Measurements from ENCODE around the gene ACOT8. TPM values are rescaled to one million over a fixed set of nuclear protein-coding genes. Genes with fewer than 3 reads are reported as not detected.

The ACOT8 gene
- total and polyA plus RNA-seq, 12 donors, result 33.7 to 134 (median 62.5) TPM

GRCh38 chr20:45814314-45814713 lies 42.9 kb downstream of the ACOT8 start:
- TF ChIP-seq, protein P1, sequence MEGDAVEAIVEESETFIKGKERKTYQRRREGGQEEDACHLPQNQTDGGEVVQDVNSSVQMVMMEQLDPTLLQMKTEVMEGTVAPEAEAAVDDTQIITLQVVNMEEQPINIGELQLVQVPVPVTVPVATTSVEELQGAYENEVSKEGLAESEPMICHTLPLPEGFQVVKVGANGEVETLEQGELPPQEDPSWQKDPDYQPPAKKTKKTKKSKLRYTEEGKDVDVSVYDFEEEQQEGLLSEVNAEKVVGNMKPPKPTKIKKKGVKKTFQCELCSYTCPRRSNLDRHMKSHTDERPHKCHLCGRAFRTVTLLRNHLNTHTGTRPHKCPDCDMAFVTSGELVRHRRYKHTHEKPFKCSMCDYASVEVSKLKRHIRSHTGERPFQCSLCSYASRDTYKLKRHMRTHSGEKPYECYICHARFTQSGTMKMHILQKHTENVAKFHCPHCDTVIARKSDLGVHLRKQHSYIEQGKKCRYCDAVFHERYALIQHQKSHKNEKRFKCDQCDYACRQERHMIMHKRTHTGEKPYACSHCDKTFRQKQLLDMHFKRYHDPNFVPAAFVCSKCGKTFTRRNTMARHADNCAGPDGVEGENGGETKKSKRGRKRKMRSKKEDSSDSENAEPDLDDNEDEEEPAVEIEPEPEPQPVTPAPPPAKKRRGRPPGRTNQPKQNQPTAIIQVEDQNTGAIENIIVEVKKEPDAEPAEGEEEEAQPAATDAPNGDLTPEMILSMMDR (IDR thresholded peaks at IDR 0.05), result no peak
- TF ChIP-seq POLR2A (IDR thresholded peaks at IDR 0.05), result no peak
- DNase-seq, result no peak
- Histone ChIP-seq H3K9me3 (replicated peaks in 1 of 3) (no peaks in the 10 kb centered on the region), H3K36me3 (replicated peaks in 1 of 2) (peaks cover 0 to 23% of the 10 kb centered on the region in 2 donors), H3K27ac (no peak overlapping the region), H3K4me3 (no peak overlapping the region), H3K4me1 (replicated peaks in 1 of 2) (peaks cover 8 to 11% of the 10 kb centered on the region in 2 donors), H3K27me3 (no peaks in the 10 kb centered on the region)
- intact Hi-C loops (cut with DNase I), result no loop called here
- 77 to 95% (median 92%) methylated on average over 3 of the region's 3 CpGs for WGBS, 4 donors

DNA sequence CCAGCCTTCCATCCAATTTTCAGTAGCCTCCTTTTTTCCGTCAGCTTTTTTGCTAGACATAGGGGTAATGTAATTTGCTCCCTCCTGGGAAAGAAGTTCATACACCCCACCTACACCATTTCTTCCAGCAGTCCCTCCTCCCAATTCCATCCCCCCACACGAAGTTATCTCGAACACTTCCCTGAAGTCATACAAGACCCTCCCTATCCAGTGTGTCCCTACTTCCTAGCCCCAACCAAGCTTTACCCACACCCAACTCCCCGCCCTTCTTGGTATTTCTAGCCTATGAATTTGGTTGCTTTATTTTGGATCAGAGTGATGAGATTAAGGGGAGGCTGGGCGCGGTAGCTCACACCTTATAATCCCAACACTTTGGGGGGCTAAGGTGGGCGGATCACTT lies 43.7 kb downstream of the ACOT8 start:
- Histone ChIP-seq H3K9me3 (replicated peaks in 1 of 3) (no peaks in the 10 kb centered on the region), H3K4me3 (no peak overlapping the region), H3K27me3 (no peaks in the 10 kb centered on the region), H3K36me3 (replicated peaks in 1 of 2) (peaks cover 0 to 32% of the 10 kb centered on the region in 2 donors), H3K4me1 (replicated peaks in 1 of 2) (peaks cover 8 to 11% of the 10 kb centered on the region in 2 donors), H3K27ac (no peak overlapping the region)
- TF ChIP-seq, protein P1 (IDR thresholded peaks at IDR 0.05), result no peak
- no peak for TF ChIP-seq POLR2A (IDR thresholded peaks at IDR 0.05)
- intact Hi-C loops (cut with DNase I), result no loop called here
- no peak for DNase-seq
- WGBS, 4 donors, result 65 to 72% (median 67%) methylated on average over 7 of the region's 7 CpGs

DNA sequence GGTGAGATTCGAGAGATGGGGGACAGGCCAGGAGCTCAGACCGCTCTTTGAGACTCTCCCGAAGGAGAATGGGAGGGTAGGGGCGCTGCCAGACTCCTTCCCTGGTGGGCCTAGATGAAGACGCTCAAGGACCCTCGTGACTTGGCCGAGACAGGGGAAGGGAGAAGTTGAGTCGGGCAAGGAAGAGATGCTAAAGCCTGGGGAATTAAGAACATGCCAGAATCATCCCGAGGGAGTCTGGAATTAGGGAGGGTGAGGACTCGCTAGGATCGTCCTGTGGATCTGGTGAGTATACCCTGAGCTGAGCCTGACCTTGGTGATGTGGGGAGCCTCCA lies 44.2 kb downstream of the ACOT8 start:
- Histone ChIP-seq H3K36me3 (replicated peaks in 1 of 2) (peaks cover 0 to 37% of the 10 kb centered on the region in 2 donors), H3K4me3 (peak overlapping the region in 1 of 4 donors; percentile 57), H3K27me3 (no peaks in the 10 kb centered on the region), H3K4me1 (replicated peaks in 1 of 2) (peaks cover 8 to 11% of the 10 kb centered on the region in 2 donors), H3K27ac (no peak overlapping the region), H3K9me3 (replicated peaks in 1 of 3) (no peaks in the 10 kb centered on the region)
- TF ChIP-seq, protein P1 (IDR thresholded peaks at IDR 0.05), result no peak
- TF ChIP-seq POLR2A (IDR thresholded peaks at IDR 0.05), result no peak
- WGBS, 4 donors, result 6 to 15% (median 7%) methylated on average over 10 to 11 of the region's 11 CpGs
- intact Hi-C loops (cut with DNase I), result no loop called here
- no peak for DNase-seq

GRCh38 chr20:45812157-45813005 lies 44.8 kb downstream of the ACOT8 start, which contains the start of gene UBE2C:
UBE2C (plus strand) TSS chr20:45812644; CDS start chr20:45812696, 52 bp downstream.
- peak within 1 kb of the TSS in 3 of 5 donors; percentile 41 to 62 (median 56) for H3K27ac ChIP-seq

More at GRCh38 chr20:45812157-45813005, 44.8 kb downstream of the ACOT8 start, which contains the start of gene UBE2C:
- WGBS, 4 donors, result 1 to 3% (median 2%) methylated on average over 31 to 65 of the region's 65 CpGs
- Histone ChIP-seq H3K36me3 (replicated peaks in 1 of 2) (peaks cover 0 to 43% of the 10 kb centered on the region in 2 donors), H3K4me1 (replicated peaks in 1 of 2) (peaks cover 8 to 11% of the 10 kb centered on the region in 2 donors), H3K4me3 (peak within 1 kb of the TSS in 2 of 4 donors; percentile 12 to 57), H3K9me3 (replicated peaks in 1 of 3) (no peaks in the 10 kb centered on the region), H3K27me3 (no peaks in the 10 kb centered on the region)
- TF ChIP-seq, protein P1 (IDR thresholded peaks at IDR 0.05), result no peak
- TF ChIP-seq POLR2A (IDR thresholded peaks at IDR 0.05), result peak in 1 of 2 donors; percentile 29
- intact Hi-C loops (cut with DNase I), result no loop called here
- peak; percentile 98 to 100 (median 99) for DNase-seq
